Measurements from ENCODE around the gene SPSB1. TPM values are rescaled to one million over a fixed set of nuclear protein-coding genes. Genes with fewer than 3 reads are reported as not detected.

The SPSB1 gene
- total RNA-seq, 3 donors from 2014 or later (not counting 1 experiment from before 2014, with no cell fraction given): 0.82 to 3.0 (median 1.5) TPM

GRCh38 chr1:9366943-9367780, 74.5 kb downstream of the SPSB1 start:
- no peaks in the 10 kb centered on the region for H3K4me1 Mint-ChIP-seq
- H3K27me3 ChIP-seq (ENCODE audit: control insufficient read depth, insufficient read depth, low read length): no peaks in the 10 kb centered on the region
- H3K36me3 Mint-ChIP-seq: no peaks in the 10 kb centered on the region
- TF ChIP-seq CTCF (IDR thresholded peaks at IDR 0.05): no peak
- no peak overlapping the region for H3K27ac ChIP-seq (ENCODE audit: low read length)
- intact Hi-C loops (cut with micrococcal nuclease): no loop called here
- no peaks in the 10 kb centered on the region for H3K9me3 ChIP-seq (ENCODE audit: control insufficient read depth, insufficient read depth, low read length)
- no peaks in the 10 kb centered on the region for H3K9me3 Mint-ChIP-seq
- no peak overlapping the region for H3K27ac Mint-ChIP-seq
- DNase-seq (no peak), ATAC-seq (no peak)
- no peak overlapping the region for H3K4me3 Mint-ChIP-seq
- peaks cover 12% of the 10 kb centered on the region for H3K4me1 ChIP-seq (ENCODE audit: control insufficient read depth, insufficient read depth, low read length)
- 95% methylated on average over 34 of the region's 34 CpGs for WGBS (ENCODE audit: insufficient coverage)
- no peaks in the 10 kb centered on the region for H3K27me3 Mint-ChIP-seq (ENCODE audit: low read depth in 2 of 2)
- no peak overlapping the region for H3K4me3 ChIP-seq (ENCODE audit: low read length)
- no peaks in the 10 kb centered on the region for H3K36me3 ChIP-seq (ENCODE audit: control insufficient read depth, insufficient read depth, low read length)

- H3K27ac ChIP-seq (ENCODE audit: low read length): no peak overlapping the region
- H3K4me3 ChIP-seq (ENCODE audit: low read length): no peak overlapping the region
- H3K27me3 ChIP-seq (ENCODE audit: control insufficient read depth, insufficient read depth, low read length): no peaks in the 10 kb centered on the region
- Mint-ChIP-seq H3K9me3 (no peaks in the 10 kb centered on the region), H3K27ac (no peak overlapping the region), H3K4me1 (no peaks in the 10 kb centered on the region), H3K4me3 (no peak overlapping the region), H3K36me3 (no peaks in the 10 kb centered on the region), H3K27me3 (ENCODE audit: low read depth in 2 of 2) (no peaks in the 10 kb centered on the region)
- H3K9me3 ChIP-seq (ENCODE audit: control insufficient read depth, insufficient read depth, low read length): no peaks in the 10 kb centered on the region
- intact Hi-C loops (cut with micrococcal nuclease): no loop called here
- ATAC-seq (no peak), DNase-seq (no peak)
- no peaks in the 10 kb centered on the region for H3K36me3 ChIP-seq (ENCODE audit: control insufficient read depth, insufficient read depth, low read length)
- TF ChIP-seq CTCF (IDR thresholded peaks at IDR 0.05): no peak
- peaks cover 6% of the 10 kb centered on the region for H3K4me1 ChIP-seq (ENCODE audit: control insufficient read depth, insufficient read depth, low read length)
- WGBS (ENCODE audit: insufficient coverage): 81% methylated on average over 9 of the region's 9 CpGs
Measured at GRCh38 chr1:9367806-9368205, 75.1 kb downstream of the SPSB1 start.

DNA sequence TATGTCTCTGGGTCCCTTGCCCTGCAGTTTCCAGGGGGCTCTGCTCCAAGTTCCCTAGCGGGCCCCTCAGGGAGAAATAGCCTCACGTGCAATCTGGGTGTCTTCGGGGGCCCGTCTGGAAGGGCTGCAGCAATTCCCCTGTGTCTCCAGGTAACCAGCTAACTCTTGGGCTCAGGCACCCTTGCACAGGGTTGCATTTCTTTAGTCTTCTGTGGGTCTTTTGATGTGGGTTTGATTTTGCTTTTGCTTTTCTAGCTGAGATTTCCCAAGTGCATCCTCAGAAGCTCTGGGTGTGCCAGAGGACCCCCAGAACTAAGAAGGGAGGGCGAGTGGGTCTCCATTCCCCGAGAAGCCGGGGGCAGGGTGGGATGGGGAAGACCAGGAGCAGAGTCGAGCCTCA, 75.7 kb downstream of the SPSB1 start:
- DNase-seq (peak in 1 of 2 donors; percentile 38), ATAC-seq (no peak)
- Histone ChIP-seq H3K9me3 (ENCODE audit: control insufficient read depth, insufficient read depth, low read length) (no peaks in the 10 kb centered on the region), H3K4me3 (ENCODE audit: low read length) (no peak overlapping the region), H3K27ac (ENCODE audit: low read length) (no peak overlapping the region), H3K4me1 (ENCODE audit: control insufficient read depth, insufficient read depth, low read length) (peaks cover under 1% of the 10 kb centered on the region), H3K27me3 (ENCODE audit: control insufficient read depth, insufficient read depth, low read length) (no peaks in the 10 kb centered on the region), H3K36me3 (ENCODE audit: control insufficient read depth, insufficient read depth, low read length) (no peaks in the 10 kb centered on the region)
- 51% methylated on average over 8 of the region's 8 CpGs for WGBS (ENCODE audit: insufficient coverage)
- Mint-ChIP-seq H3K27ac (no peak overlapping the region), H3K27me3 (ENCODE audit: low read depth in 2 of 2) (no peaks in the 10 kb centered on the region), H3K4me1 (no peaks in the 10 kb centered on the region), H3K36me3 (no peaks in the 10 kb centered on the region), H3K4me3 (no peak overlapping the region), H3K9me3 (no peaks in the 10 kb centered on the region)
- intact Hi-C loops (cut with micrococcal nuclease): no loop called here
- no peak for TF ChIP-seq CTCF (IDR thresholded peaks at IDR 0.05)

Measured in natural killer cell (primary cell).